Body of pancreas (tissue), 4 donors: ENCODE measurements around the gene MRPS27.

Experiments
- CTCF ChIP-seq, 7 experiments: fragments of 450-650 bp in 4 of 7; fragments of 200-600 bp in 3 of 7; sonication (generic) in 3 of 7; IDR thresholded peaks; one replicate each; pipeline ENCODE4 v1.5.1; 2016 to 2019; ENCODE audit warnings: antibody characterized with exemption in 7 of 7
- POLR2A ChIP-seq, 3 donors: fragments of 450-650 bp; IDR thresholded peaks; one replicate each; pipeline ENCODE4 v1.6.1; 2016; ENCODE audit warnings: antibody characterized with exemption in 3 of 3, mild to moderate bottlenecking in 2 of 3

- TF ChIP-seq CTCF (IDR thresholded peaks at IDR 0.05) (no peak), POLR2A (IDR thresholded peaks at IDR 0.05) (no peak)
Observed at GRCh38 chr5:72313141-72313540, 6.9 kb downstream of the MRPS27 start.
